Suprapubic skin (tissue), 3 donors: ENCODE results near the gene PIEZO1.

Experiments used
- POLR2A ChIP-seq, 2 donors: fragments of 450-650 bp; IDR thresholded peaks; one replicate each; pipeline ENCODE4 v1.6.1; 2017; ENCODE audit warnings: antibody characterized with exemption in 2 of 2, mild to moderate bottlenecking in 2 of 2, moderate library complexity in 2 of 2
- TF ChIP-seq, protein P1 (sequence below), 2 donors: fragments of 200-600 bp in 1 of 2; fragments of 450-650 bp in 1 of 2; sonication (generic) in 1 of 2; IDR thresholded peaks; one replicate each; pipeline ENCODE4 v1.5.1; 2016 to 2019; ENCODE audit warnings: antibody characterized with exemption in 2 of 2, mild to moderate bottlenecking in 1 of 2, moderate library complexity in 1 of 2

DNA sequence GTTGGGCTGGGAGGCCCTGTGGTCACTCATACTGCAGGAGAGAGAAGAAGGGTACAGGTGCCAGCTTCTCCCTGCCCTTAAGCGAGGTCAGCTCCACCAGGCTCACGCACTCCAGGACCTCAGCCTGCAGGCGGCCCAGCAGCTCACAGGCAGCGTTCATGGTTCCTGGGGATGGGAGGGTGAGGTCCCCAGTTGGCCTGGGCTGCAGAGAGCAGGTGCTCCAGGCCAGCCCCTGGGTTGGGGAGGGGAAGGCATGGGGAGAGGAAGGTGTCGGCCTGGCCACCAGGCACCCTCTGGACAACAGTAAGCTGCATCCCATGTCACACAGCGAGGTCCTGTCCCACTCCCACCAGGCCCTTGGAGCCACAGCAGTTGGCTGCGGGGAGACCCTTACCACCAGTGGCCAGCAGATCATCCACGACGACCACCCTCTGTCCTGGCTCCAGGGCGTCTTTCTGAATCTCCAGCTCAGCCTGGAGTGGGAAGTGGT lies 24.7 kb upstream of the PIEZO1 start:
- TF ChIP-seq, protein P1, sequence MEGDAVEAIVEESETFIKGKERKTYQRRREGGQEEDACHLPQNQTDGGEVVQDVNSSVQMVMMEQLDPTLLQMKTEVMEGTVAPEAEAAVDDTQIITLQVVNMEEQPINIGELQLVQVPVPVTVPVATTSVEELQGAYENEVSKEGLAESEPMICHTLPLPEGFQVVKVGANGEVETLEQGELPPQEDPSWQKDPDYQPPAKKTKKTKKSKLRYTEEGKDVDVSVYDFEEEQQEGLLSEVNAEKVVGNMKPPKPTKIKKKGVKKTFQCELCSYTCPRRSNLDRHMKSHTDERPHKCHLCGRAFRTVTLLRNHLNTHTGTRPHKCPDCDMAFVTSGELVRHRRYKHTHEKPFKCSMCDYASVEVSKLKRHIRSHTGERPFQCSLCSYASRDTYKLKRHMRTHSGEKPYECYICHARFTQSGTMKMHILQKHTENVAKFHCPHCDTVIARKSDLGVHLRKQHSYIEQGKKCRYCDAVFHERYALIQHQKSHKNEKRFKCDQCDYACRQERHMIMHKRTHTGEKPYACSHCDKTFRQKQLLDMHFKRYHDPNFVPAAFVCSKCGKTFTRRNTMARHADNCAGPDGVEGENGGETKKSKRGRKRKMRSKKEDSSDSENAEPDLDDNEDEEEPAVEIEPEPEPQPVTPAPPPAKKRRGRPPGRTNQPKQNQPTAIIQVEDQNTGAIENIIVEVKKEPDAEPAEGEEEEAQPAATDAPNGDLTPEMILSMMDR (IDR thresholded peaks at IDR 0.05) = no peak
- TF ChIP-seq POLR2A (IDR thresholded peaks at IDR 0.05) = no peak
